ENCODE results near the gene ELN.
"Not testable (repeated sequence)": the region's sequence is repeated elsewhere in the genome, so short reads cannot be mapped to it uniquely, and the experiment has no call there.

ELN gene

DNA sequence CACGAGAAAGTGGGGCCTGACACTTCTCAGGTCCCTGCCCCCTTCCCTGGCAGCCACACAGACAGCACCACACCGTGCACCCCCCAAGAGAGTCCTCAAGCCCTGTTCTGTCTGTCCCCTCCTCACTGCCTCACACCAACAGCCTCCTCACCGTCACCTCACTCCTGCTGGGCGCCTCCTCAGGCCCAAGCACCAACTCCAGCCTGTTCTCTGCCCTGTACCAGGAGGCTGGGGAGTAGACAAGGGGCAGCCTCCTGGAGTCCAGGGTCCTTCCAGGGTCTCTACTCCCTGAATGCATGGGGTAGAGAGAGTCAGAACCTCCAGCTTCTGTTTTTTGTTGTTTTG is 26.9 kb upstream of the ELN start:
- no peak for FAIRE-seq

DNA sequence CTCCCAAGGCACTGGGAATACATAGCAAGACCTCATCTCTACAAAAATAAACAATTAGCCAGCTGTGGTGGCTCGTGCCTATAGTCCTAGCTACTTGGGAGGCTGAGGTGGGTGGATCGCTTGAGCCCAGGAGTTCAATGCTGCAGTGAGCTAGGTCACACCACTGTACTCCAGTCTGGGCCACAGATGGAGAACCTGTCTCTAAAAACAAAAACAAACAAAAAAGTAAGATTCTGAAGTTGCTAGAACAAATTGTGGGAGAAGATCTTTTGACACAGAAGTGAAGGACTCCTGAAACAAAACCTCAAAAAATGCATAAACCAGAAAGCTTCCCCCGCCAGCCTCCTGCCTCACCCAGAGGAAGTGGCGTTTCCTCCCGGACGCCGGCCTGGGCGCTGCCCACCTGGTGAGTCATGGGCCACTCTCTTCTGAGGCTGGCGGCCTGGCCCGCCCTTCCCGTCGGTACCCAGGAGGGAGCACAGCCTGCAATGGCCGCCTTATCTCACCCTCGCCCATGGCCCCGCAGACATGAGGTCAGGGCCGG is 25.4 kb upstream of the ELN start:
- FAIRE-seq = no peak

DNA sequence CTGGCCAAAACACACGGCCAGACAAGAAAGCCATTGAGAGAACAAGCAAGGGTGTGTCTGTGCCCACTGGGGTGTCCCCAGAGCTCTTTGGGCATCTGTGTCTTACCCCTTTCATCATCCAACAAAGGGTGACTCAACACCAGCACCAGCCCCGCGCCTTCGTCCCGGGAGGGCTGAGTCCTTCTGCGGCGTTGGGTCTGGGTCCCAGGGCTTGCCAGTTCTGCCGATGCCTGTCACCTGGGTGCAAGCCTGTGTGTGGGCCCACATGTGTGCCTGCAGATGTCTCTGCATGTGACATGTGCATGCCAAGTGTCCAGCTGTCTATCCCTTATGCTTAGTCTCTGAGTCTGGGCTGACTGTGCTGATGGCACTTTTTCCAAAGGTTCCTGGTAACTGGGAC is 24.4 kb upstream of the ELN start:
- no peak for FAIRE-seq

DNA sequence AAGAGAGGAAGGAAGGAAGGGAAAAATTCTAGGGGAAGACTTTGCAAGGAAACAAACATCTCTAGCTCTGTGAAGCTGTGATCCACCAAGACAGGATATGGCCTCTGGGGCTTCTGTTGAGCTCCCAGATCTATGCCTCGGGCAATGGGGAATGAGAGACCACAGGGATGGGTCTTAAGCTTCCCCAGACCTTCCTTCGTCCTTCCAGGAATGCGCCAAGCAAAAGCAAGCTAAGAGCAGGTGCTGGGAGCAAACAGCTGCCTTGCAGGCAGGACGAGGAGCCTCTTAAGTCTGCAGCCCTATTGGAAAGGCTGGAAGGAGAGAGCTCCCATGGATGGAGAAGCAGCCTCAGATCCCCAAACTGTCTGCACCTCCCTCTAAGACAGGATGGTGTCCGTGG is 21.9 kb upstream of the ELN start:
- FAIRE-seq = no peak

DNA sequence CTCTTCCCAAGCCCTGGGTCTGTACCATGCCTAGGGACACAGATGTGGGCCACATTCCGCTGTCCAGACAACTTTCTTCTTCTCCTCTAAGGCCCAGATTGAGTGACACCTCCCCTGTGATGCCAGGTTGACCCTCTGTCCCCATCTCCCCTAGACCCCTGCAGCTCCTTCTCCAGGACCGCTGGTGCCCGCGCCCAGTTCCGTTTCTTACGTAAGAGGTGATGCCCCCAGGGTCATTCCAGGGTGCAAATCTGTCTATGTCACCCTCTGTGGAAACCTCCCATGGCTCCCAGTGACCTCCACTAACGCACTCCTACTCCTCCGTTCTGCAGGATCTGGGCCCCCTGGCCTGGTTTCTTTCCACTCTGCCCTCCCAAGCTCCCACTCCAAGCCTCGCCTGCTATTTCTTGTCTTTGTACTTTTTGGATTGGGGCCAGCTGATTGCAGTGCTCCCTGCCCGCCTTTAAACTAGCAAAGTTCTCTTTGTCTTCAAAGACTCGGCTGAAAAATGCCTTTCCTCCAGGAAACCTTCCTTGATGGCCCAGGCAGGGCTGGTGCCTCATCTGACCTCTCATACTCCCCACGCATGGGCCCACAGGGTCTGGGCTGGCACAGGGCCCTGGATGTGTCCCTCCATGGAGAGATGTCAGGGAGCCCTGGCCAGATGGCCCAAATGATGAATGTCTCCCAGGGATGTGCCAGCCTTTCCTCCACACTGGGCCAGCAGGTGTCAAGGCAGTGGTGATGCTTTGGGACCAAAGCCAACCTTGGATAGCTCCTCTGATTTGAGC is 21.3 kb upstream of the ELN start:
- FAIRE-seq = no peak

DNA sequence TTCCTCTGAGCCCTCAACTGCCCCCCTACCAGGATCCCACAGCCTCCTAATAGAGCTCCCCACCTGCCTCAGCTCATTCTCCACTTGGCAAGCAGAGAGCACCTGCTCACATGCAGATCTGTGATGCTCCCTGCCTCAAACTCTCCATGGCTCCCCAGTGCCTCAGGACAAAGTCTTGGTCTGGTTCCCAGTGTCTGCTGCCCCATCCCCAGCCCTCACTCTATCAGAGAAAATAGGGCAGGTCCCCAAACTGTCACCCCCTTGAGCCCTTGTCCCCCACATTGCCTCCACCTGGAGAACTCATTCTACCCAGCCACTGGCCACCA is 20.8 kb upstream of the ELN start:
- FAIRE-seq = no peak

DNA sequence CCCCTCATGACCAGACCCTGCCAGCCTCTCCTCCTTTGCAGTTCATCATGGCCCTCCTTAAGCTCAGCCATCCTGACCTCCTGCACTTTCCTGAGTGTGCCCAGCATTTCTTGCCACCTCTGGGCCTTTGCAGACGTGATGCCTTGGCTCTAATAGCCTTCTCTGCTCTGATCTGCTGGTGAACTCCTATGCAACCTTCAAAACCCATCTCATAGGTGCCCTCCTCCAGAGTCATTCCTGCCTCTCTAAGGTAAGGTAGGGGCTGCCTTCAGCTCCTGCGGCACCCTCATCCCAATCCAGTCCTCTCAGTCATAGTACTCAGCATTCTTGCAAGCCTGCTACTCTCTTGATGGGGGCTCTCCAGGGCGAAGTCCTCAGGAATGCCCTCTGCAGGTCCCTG is 19.3 kb upstream of the ELN start:
- no peak for FAIRE-seq

DNA sequence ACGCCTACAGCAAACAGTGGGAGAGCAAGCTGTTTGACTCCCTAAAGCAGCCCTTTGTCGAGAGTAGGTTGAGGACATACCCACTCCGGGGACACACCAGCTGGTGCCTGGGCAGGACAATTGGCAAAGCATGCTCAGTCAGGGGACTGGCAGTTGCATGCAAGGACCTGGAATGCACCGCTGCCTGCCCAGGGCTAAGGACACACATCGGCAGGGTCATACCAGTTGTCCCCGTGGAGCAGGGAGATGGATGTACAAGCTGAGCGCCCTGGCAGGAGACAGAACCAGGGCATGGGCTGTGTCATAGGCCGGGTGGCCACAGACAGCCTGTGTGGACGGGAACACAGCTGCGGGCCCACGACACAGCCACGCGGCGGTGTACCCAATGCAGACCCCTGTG is 18.3 kb upstream of the ELN start:
- FAIRE-seq = no peak

DNA sequence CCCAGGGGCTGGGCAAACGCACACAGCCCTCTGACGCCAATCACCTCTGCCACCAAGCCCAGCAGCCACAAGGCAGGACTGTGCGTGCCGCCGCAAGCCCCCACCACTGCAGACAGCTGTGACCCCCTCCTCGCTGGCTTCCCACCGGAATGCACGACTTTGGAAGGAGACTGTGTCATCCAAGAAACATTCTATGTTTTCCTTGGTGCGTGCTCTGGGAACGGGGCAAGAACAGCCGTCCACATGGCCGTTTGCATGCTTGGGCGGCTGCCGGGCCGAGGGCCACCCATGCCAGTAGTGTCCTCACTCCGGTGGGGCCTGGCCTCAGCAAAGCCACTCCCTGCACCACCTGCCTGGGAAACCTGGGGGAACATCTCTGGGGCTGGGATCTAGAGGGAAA is 17.6 kb upstream of the ELN start:
- FAIRE-seq = no peak

DNA sequence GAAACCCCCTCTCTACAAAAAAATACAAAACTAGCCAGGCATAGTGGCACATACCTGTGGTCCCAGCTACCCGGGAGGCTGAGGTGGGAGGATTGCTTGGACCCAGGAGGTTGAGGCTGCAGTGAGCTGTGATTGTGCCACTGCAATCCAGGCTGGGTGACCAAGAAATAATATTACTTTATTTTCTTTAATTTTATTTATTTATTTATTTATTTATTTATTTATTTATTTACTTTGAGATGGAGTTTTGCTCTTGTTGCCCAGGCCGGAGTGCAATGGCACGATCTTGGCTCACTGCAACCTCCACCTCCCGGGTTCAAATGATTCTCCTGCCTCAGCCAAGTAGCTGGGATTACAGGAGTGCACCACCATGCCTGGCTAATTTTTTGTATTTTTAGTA is 16.6 kb upstream of the ELN start:
- FAIRE-seq = not testable (repeated sequence)

DNA sequence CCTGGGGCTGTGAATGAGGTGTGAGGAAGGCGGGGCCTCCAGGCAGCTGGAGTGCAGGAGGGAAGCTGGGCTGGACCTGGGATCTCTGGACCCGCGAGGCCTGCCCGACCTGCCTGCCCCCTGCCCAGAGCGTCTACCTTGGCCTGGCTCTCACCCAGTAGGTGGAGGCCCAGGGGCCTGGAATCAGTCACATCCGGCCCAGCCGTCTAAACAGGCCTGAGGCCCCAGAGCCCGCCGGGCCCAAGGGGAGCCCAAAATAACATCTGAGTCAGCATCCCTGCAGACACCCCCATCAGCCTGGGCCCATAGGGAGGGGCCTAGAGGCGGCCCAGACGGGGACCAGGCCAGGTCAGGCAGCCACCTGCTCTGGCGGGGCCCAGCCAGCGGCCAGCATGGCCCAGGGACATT is 15.1 kb upstream of the ELN start:
- FAIRE-seq = no peak

DNA sequence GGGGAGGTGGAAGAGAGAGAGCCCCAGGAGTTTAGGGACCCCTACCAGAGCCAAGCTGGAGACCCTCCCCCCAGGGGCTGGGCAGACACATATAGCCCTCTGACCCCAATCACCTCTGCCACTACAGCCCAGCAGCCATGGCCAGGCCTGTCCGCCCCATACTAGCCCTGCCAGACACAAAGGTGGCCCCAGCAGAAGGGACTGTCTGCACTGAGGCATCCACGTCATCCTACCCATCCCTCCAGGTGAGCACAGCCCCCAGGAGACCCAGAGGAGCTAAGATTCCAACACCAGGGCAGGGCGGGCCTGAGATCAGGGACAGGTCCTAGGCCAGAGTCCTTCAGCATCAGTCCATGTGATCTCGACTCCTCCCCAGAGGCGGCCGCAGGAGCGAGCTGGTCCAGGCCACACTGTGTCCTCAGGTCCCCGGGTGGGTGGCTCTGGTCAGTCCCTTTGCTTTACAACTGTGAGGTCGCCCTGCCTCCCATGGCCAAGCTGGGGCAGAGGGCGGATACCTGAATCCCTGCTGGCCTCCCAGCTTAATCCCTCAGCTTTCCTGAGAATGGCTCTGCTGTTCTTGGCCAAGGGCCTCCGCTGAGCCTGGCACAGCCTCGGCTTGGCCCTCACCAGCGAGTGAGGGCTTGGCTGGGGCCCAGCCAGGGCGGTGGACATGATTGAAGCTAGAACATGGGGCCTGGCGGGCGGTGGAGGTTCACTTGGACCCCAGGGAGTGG is 14.3 kb upstream of the ELN start:
- no peak for FAIRE-seq

DNA sequence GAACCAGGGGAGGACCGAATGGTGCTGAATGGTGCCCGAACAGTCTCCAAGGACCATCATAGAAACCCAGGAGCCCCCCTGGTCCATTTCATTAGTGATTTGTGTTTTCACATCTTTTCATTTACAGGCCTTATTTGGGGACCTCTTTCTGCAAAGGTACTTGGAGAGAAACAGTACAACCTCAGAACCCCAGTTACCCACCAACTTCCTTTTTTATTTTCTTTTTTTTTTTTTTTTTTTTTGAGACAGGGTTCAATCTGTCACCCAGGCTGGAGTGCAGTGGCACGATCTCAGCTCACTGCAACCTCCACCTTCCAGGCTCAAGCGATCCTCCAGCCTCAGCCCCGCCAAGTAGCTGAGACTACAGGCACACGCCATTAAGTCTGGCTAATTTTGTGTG is 13.0 kb upstream of the ELN start:
- FAIRE-seq = no peak

DNA sequence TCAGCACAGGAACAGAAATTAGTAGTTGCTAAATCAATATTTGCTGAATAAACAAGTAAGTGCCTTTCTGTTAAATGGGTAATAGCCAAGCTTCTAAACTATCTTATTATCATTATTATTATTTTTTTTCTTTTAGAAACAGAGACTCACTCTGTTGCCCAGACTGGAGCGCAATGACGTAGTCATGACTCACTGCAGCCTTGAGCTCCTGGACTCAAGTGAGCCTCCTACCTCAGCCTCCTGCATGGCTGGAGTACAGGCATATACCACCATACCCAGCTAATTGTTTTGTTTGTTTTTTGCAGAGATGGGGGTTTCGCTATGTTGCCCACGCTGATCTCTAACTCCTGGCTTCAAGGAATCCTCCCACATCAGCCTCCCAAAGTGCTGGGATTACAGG is 12.3 kb upstream of the ELN start:
- no peak for FAIRE-seq

DNA sequence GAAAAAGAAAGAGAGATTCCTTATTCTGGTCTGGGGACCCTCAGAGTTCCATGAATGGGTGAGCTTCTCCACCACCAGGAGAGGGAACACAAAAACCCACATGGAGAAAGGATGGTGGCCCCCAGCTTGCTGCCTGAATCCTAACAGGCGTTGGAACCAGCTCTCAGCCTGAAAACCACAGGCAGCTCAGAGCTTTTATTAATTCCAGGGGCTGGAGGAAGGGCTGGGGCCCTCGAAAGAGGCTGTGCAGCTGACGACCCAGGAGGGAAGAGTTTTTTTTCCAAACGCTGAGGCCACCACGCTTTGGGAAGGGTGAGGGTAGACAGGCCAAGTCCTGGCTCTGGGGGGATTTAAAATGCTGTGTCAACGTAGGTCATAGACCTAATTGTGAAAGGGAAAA is 10.8 kb upstream of the ELN start:
- no peak for FAIRE-seq

DNA sequence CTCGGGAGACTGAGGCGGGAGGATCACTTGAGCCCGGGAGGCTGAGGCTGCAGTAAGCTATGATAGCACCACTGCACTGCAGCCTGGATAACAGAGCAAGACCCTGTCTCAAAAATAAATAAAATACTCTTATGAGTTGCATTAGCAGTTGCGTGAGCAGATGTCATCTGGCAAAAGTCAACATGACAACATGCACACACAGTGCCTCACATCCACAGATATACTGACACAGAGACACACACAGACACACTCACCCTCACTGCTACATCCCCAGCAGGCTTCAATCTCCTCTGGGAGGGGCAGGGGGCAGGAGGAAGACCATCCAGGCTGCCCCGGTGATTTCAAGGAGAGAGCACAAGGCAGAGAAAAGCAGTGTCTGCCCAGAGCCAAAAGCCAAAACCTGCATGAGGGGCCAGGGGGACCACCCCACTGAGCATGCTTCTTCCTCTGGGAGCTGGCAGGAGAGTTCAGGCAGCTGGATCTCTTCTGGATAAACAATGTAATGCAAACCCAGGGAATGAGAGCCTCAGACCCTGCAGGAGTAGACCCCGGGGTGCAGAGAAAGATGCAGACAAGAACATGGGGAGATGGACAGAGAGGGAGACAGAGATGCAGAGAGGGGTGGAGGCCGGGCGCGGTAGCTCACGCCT is 9.6 kb upstream of the ELN start:
- FAIRE-seq = no peak

DNA sequence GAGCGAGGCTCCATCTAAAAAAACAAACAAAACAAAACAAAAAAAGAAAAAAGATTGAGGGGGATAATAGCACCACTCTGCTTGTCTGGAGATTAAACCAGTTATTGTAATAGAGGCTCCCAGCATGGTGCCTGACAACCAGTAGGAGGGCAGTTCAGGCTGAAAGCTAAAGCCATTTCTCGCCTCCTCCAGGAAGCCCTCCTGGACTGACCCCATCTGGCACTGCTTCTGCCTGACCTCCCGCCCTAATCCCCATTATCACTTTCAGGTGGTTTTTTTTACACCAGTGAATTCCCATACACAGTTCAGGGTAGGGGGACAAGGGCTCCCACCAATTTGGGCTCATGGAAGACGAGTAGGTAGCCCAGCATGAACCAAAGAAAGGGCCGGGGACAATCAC is 8.8 kb upstream of the ELN start:
- no peak for FAIRE-seq

DNA sequence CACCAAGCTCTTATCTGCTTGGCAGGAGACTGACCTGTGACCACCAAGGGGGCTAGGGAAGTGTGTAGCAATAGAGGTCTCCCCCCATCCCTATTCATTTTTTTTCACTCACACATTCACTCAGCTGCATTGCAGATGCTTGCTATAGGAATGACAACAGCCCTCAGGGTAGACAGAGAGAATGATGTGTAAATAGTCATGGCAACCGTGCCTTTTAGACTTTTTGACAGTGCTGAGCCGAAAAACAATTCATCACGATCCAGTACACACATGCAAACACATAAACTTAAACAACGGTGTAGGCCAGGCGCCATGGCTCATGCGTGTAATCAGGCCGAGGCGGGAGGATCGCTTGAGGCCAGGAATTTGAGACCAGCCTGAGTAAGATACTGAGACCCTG is 7.6 kb upstream of the ELN start:
- FAIRE-seq = no peak

DNA sequence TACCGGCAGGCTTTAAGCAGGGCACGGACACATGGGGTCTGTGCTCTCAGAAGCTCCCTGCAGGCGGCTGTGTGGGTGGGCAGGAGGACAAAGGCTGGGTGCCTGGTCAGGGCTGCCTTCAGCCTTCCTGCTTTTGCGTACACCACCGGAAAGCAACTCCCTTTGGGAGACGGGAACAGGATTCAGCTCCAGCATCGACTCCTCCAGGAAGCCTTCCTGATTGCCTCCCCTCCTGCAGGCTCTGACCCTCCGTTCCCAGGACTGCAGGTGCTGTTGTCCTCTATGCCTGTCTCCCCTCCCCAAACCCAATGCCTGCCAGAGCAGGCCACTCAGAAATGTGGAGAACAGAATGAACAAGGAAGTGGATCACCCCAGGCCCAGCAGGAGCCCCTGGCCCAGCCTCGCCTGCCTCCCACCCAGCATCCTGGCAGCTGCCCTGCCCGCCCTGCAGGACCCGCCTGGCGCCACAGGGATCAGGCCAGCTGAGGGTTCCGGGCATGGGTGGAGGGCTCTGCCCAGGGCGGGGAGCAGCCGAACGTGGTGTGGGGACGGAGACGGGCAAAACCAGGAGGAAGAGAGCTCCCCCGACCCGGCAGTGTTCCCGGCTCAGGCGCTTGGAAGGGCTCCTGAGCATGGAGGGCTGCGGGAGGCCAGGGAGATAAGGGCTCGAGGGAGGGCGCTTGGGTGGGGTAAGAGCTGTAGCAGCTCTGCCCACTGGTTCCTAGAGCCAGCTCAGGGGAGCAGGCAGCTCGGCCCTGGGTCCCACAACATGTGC is 6.2 kb upstream of the ELN start:
- FAIRE-seq = no peak

DNA sequence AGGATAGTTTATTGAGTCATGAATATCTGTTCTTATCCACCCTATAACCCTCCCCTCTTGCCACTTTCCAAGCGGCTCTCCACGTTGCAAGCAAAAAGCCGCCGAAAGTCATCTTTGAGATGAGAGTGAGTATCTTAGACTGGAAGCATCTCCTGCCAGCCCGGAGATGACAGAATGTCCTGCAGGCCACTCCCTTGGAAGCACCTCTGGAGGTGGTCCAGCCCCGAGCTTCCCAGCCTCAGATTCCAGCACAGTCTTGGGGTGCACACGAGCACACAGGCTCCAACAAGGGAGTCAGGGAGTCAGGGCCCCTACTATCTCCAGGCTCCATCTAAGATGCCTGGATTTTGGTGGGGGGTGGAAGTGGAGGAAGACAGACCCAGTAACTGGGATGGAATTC is 5.5 kb upstream of the ELN start:
- no peak for FAIRE-seq

DNA sequence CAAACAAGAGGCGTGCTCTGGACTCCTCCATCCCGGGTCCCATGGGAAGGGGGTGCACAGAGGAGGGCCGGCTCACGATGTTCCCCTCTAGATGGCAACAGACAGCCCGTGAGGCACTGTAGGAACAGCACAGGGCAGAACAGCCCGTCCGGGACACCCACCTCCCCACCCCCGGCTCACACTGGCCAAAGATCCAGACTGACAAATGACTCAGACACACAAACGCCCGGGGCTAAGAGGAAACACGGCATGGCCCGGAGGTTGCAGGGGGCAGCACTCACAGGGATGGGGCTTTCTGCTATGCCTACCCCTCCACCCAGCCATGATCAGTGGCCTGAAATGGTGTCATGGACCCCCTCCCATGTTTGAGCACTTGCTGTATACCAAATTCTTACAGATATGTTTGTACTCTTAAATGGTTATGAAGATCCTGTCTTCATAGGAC is 4.9 kb upstream of the ELN start:
- FAIRE-seq = no peak

DNA sequence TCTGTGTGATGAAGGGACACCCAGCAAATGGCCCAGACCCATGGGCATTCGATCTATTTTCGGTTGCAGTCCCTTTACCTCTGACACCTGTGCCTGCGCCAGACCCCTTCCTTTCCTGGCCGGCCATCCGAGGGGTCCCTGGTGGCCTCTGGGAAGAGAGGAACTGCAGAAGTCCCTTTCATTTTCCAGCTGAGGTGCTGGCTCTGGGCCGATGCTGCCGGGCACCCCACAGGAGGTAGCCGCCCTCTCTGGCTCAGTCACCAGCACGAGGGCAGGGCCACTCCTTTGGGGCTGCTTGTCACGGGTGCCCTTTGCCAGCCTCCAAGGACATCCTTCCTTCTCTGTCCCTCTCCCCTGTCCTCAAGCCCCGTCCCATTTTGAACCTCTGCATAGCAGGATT is 4.2 kb upstream of the ELN start:
- no peak for FAIRE-seq

DNA sequence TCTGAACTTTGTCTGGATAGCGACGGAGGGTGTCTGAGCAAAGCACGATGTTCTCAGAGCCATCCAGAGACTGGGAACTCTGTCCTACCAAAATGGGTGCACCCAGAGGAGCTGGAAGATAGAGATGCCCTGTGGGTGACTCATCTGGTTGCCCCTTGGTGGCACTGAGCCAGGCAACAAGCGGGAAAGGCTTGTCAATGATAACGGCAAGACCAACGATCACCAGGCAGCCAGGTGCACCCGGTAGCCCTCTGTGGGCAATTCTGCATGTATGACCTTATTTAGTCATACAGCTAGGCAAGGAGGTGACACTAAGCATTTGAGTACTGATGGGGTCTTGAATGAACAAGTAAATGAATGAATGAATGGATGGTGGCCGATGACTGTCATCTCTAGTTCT is 2.8 kb upstream of the ELN start:
- no peak for FAIRE-seq
